Measurements from ENCODE around the gene VAMP1.

DNA sequence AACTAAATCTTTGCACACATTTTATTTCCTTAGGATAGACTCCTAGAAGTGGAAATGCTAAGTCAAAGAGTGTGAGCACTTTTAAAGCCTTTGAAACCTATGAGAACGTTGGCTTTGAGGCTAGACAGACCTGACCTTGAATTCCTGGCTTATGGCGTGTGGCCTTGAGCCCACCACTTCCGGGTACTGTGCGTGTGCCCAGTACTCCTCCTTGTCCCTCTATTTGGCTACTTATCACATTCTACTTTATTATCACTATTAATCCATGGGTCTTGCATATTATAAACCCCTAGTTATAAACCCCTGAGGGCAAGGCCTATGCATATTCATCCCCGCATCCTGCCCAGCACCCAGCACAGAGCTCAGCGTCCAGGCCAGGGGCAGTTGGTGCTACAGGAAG lies 51.7 kb downstream of the VAMP1 start:
- TF ChIP-seq CTCF (conservative IDR thresholded peaks at IDR 0.05): no peak
- TF ChIP-seq EZH2 (IDR thresholded peaks at IDR 0.05; ENCODE audit: low read depth): no peak
